Type B pancreatic cell (in vitro differentiated cells): ENCODE data around the gene CT45A9. TPM values are rescaled to one million over a fixed set of nuclear protein-coding genes. Genes with fewer than 3 reads are reported as not detected.
"Not testable (repeated sequence)": the region's sequence is repeated elsewhere in the genome, so short reads cannot be mapped to it uniquely, and the experiment has no call there.

Experiments used
- DNase-seq: peaks from one replicate; pipeline ENCODE4 v3.0.0; 2021; ENCODE audit warnings: mixed read lengths; ENCODE audit not compliant: unreplicated experiment; ENCODE audit errors: extremely low spot score
- H3K27ac Mint-ChIP-seq: 2 replicates; pipeline ENCODE4 v1.8.0; 2021; ENCODE audit warnings: mild to moderate bottlenecking, mixed read lengths
- H3K27me3 Mint-ChIP-seq: 2 replicates; pipeline ENCODE4 v1.8.0; 2021; ENCODE audit warnings: mixed read lengths
- H3K36me3 Mint-ChIP-seq: 2 replicates; pipeline ENCODE4 v1.8.0; 2021; ENCODE audit warnings: mixed read lengths
- H3K4me1 Mint-ChIP-seq: one replicate; pipeline ENCODE4 v1.8.0; 2021; ENCODE audit warnings: mixed read lengths; ENCODE audit not compliant: unreplicated experiment
- H3K4me3 Mint-ChIP-seq: 2 replicates; pipeline ENCODE4 v1.8.0; 2021; ENCODE audit warnings: mild to moderate bottlenecking, mixed read lengths
- H3K9me3 Mint-ChIP-seq: 2 replicates; pipeline ENCODE4 v1.8.0; 2021; ENCODE audit warnings: mixed read lengths
- CTCF ChIP-seq: fragments of 200-600 bp; sonication (generic); conservative IDR thresholded peaks from 2 replicates; pipeline ENCODE4 v1.5.0; 2021; ENCODE audit warnings: antibody characterized with exemption, mild to moderate bottlenecking
- long read RNA-seq: library from polyadenylated mRNA; unstranded; transcript quantifications from one replicate; pipeline ENCODE4 v2.0.0, GENCODE V29; 2020
- total RNA-seq: library from RNA; stranded (reverse); gene quantifications from 2 replicates; pipeline ENCODE4 v1.2.1, GENCODE V29; 2021; ENCODE audit warnings: low replicate concordance

The CT45A9 gene
- not detected in 2 replicates for total RNA-seq
- long read RNA-seq = 0 reads

DNA sequence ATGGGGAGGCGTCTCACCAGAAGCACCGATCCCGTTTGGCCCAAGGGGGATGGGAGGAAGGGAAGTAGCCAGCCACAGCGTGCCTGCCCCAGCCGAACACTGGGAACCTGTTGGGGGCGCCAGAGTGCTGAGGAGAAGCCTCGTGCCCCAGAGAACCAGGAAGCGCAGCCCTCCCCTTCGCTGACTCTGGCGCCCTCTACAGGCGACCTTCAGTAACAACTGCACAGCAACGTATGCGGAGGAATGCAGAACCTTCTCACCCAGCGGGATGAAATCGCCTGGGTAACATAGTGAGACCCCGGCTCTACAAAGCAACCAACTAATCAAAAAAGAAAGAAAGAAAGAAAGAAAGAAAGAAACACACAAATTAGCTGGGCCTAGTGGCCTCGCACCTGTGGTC lies at the start of gene CT45A9:
Gene CT45A9, minus strand, starts transcription at position 101 of the 400 bp plus-strand sequence. CDS start 3,751 bp downstream, outside the sequence.
- H3K4me3 Mint-ChIP-seq, H3K27ac Mint-ChIP-seq, H3K36me3 Mint-ChIP-seq, H3K9me3 Mint-ChIP-seq, H3K4me1 Mint-ChIP-seq, H3K27me3 Mint-ChIP-seq, DNase-seq: not testable (repeated sequence)

DNA sequence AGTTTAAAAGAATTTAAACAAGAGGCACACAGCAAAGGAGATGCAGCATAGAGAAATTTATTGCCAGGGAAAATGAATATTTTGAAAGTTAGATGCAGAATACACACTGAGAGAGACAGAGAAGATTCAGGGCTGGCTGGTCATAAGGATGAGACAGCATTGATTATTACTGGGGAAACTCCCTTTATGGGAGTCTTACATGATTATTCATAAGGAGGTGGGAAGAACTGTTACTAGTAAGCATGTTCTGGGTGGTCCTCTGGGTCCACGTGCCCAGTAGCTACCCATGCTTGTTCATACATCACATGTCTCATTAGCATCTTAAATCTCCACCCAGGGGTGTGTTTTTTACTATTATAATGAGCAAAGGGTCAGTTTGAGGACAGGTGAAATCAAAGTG lies 48.9 kb upstream of the CT45A9 start:
- not testable (repeated sequence) for H3K36me3 Mint-ChIP-seq, H3K9me3 Mint-ChIP-seq, H3K4me3 Mint-ChIP-seq, H3K4me1 Mint-ChIP-seq, H3K27ac Mint-ChIP-seq, DNase-seq, H3K27me3 Mint-ChIP-seq

- H3K9me3 Mint-ChIP-seq = no peaks in the 10 kb centered on the region
- H3K36me3 Mint-ChIP-seq = no peaks in the 10 kb centered on the region
- TF ChIP-seq CTCF = no peak
- no peak overlapping the region for H3K4me3 Mint-ChIP-seq
- H3K4me1 Mint-ChIP-seq = no peaks in the 10 kb centered on the region
- no peaks in the 10 kb centered on the region for H3K27me3 Mint-ChIP-seq
- DNase-seq = no peak
- no peak overlapping the region for H3K27ac Mint-ChIP-seq
Observed at GRCh38 chrX:135914404-135914803, 42.8 kb upstream of the CT45A9 start.

GRCh38 chrX:135910251-135910650 lies 38.6 kb upstream of the CT45A9 start:
- no peak overlapping the region for H3K27ac Mint-ChIP-seq
- peaks cover 4% of the 10 kb centered on the region for H3K9me3 Mint-ChIP-seq
- TF ChIP-seq CTCF = no peak

DNA sequence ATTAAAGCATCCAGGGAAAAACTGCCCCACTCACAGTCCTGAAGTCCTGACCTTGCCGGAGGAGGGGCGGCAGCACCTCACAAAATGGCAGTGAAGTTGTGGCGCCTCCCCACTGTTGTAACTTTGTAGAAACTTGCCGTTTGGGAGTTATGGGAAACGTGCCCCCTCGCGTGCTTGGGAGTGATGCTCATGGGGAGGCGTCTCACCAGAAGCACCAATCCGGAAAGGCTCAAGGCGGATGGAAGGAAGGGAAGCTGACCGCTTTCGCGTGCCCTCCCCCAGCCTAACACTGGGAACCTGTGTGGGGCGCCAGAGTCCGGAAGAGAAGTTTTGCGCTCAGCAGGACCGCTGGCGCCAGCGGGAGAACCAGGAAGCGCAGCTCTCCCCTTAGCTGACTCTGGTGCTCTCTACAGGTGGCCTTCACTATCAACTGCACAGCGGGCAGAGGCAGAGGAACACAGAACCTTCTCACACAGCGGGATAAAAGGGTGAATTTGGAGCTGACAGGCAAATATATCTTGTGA lies 21.7 kb upstream of the CT45A9 start, which contains the start of the genes CT45A10 and SAGE1:
Gene CT45A10, minus strand, starts transcription at position 151 of the 524 bp plus-strand sequence. CDS start 8,100 bp downstream, outside the sequence.
Gene SAGE1, plus strand, starts transcription at position 423 of the 524 bp plus-strand sequence. CDS start 2,527 bp downstream, outside the sequence.
- no peak for DNase-seq
- H3K9me3 Mint-ChIP-seq = peaks cover 4% of the 10 kb centered on the region
- no peak within 1 kb of the TSS for H3K27ac Mint-ChIP-seq
- no peak within 1 kb of the TSS for H3K4me3 Mint-ChIP-seq
- H3K36me3 Mint-ChIP-seq = no peaks in the 10 kb centered on the region
- H3K27me3 Mint-ChIP-seq = no peaks in the 10 kb centered on the region
- no peak for TF ChIP-seq CTCF
- H3K4me1 Mint-ChIP-seq = no peaks in the 10 kb centered on the region

More at GRCh38 chrX:135910251-135910650, 38.6 kb upstream of the CT45A9 start:
- H3K4me3 Mint-ChIP-seq = no peak overlapping the region
- no peaks in the 10 kb centered on the region for H3K4me1 Mint-ChIP-seq
- no peaks in the 10 kb centered on the region for H3K36me3 Mint-ChIP-seq
- no peak for DNase-seq
- no peaks in the 10 kb centered on the region for H3K27me3 Mint-ChIP-seq

DNA sequence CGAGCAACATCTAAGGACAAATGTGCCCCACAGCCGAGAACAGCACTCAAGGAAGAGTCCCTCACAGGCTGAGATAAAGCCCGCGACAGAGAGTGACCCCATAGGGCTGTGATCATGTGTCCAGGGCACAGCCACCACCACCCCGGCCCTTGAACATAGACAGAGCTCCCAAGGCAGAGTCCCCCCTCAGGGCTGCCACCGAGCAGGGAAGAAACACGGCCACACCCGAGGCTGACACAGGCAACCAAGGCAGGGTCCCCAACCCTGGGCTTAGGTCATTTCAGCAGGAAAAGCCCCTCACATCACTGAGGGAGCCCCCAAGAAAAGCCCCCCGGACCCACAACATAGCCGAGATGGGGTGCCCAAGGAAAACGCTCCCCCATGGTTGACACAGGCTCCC lies 21.2 kb upstream of the CT45A9 start:
- H3K9me3 Mint-ChIP-seq = peaks cover 4% of the 10 kb centered on the region
- H3K4me3 Mint-ChIP-seq = no peak overlapping the region
- no peak for TF ChIP-seq CTCF
- no peak overlapping the region for H3K27ac Mint-ChIP-seq
- H3K27me3 Mint-ChIP-seq = no peaks in the 10 kb centered on the region
- no peaks in the 10 kb centered on the region for H3K36me3 Mint-ChIP-seq
- no peak for DNase-seq
- no peaks in the 10 kb centered on the region for H3K4me1 Mint-ChIP-seq
